ENCODE measurements around the gene MIDN.

Gene MIDN

DNA sequence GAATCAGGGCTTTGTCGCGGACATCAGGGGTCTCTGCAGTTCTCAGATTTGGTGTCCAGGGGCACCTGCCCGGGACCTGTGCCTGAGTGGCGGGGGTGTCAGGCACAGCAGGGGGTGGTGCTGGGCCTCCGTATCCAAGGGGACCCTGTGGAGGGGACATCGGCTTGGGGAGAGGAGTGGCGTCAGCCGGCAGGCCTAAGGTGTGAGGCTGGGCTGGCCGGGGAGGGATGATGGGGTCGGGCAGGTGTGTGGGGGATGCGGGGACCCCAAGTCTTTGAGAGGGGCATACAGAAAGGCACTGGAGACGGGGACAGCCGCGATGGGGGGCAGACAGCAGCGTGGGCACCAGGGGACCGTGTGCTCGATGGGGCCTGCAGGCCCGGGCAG, 39.8 kb downstream of the MIDN start:
- DNase-seq (ENCODE audit: extremely low read depth, low read depth) = no peak
- TF ChIP-seq, protein P1, sequence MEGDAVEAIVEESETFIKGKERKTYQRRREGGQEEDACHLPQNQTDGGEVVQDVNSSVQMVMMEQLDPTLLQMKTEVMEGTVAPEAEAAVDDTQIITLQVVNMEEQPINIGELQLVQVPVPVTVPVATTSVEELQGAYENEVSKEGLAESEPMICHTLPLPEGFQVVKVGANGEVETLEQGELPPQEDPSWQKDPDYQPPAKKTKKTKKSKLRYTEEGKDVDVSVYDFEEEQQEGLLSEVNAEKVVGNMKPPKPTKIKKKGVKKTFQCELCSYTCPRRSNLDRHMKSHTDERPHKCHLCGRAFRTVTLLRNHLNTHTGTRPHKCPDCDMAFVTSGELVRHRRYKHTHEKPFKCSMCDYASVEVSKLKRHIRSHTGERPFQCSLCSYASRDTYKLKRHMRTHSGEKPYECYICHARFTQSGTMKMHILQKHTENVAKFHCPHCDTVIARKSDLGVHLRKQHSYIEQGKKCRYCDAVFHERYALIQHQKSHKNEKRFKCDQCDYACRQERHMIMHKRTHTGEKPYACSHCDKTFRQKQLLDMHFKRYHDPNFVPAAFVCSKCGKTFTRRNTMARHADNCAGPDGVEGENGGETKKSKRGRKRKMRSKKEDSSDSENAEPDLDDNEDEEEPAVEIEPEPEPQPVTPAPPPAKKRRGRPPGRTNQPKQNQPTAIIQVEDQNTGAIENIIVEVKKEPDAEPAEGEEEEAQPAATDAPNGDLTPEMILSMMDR (IDR thresholded peaks at IDR 0.05; ENCODE audit: low read depth, low read length) = no peak

DNA sequence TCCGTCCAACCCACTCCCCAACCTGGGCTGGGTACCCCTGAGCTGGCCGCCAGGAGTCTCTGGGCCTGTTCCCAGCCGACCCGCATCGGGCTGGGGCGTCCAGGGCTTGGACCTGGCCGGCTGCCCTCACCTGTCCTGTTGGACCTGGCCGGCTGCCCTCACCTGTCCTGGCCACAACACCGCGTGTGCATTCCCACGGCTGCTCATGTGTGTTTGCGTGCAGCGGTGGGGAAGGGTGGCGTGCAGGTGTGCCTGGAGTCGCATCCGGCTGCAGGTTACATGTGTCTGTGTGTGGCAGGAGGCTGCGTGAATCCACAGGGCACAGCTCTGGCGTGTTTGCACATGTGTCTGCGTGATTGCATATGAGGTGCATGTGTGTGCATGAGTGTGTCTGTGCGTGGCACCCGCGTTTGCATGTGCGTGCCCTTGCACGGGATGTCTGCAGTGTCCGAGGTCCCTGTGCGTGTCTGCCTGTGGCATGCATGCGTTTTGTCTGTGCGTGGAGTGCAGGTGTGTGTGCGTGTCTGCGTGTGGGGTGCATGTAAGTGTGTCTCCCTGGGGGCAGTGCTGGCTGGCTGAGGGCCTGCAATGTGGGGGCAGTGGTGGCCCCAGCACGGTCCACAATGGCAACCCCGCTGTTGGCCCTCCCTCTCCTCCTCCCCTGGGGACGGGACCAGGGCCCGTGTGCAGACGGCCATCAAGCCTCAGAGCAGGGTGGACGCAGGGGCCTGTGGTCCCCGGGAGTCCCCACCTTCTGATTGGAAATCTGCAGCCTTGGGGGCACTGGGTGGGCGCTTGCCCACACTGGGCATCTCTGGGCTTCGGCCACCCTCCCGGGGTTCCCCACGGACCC, 40.7 kb downstream of the MIDN start:
- DNase-seq (ENCODE audit: extremely low read depth, low read depth) = no peak
- TF ChIP-seq, protein P1 (IDR thresholded peaks at IDR 0.05; ENCODE audit: low read depth, low read length) = no peak

DNA sequence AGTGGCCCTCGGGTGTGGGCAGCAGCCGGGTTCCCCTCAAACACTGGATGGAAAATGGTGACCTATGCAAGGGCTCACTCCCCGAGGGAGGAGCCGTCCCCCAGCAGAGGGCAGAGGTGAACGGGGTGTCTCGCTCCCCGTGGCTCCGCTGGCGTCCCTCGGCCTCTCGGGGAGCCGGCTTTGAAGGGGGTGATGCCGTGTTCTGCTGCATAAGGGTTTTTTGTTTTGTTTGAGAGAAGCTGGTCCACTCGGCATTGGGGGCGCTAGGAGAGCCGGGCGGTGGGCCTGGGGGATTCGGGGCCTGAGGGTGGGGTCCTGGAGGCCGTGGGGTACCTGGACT, 41.3 kb downstream of the MIDN start:
- no peak for DNase-seq (ENCODE audit: extremely low read depth, low read depth)
- TF ChIP-seq, protein P1 (IDR thresholded peaks at IDR 0.05; ENCODE audit: low read depth, low read length) = no peak

DNA sequence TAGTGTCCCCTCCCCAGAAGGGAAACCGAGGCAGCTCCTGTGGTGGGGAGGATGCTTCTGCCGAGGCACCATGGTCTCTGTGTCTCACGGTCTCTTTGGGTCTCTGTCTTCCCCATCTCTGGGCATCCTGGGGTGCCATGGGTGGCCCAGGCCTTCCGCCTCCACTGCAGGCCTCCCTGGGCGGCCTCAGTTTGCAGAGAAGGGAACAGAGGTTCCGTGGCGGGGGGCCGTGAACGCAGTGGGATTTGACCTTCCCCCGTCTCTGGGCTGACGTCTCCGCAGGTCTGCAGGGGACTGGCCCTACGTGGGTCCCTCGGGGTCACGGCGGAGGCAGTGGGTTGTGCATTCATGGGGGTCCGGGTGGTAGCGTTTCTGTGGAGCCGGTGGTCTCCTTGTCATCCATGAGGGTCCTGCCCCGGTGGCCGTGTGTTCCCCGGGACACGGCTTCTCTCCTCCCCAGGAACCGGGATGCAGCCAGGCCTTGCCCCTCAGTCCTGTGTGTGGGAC, 41.9 kb downstream of the MIDN start:
- TF ChIP-seq, protein P1 (IDR thresholded peaks at IDR 0.05; ENCODE audit: low read depth, low read length) = no peak
- DNase-seq (ENCODE audit: extremely low read depth, low read depth) = no peak

DNA sequence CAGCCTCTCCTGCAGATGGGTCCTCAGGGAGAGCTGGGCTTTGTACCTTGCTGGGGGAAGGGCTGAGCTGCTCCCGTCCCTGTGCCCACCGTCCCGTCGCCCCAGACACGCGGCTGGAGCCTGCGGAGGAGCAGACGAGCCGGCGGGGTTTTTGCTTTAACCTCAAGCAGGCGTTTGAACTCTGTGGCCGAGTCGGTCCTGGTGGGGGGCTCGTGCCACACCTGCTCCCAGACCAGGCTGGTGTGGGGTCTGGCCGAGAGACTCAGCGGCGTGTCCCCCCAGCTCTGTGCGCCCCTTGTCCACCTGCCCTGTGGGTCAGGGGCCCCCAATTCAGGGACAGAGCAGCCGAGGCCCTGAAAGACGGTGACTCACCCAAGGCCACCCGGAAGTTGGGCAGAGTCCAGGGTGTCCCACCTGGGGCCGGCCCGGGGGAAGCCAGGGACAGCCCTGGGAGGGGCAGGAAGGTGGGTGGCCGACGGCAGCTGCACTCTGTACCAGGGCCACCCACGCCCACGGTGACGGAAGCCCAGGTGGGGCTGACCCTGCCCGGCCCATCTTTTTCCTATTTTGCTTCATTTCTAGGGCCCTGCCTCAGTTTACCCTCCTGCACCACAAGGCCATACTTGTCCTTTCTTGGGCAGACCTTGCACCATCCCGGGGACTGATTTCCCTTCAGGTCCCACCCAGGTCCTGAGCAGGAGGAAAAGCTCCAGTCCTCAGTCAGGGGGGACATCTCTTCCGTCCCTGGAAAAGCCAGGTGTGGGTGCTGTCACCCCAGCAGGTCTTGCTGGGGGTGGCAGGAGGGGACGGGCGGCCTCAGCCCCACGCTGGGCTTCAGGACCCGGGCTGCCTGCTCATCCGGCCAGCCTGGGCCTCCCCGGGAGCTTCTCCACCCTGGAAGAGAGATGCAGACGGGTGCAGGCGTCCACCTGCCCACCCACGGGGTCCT, 42.6 kb downstream of the MIDN start:
- DNase-seq (ENCODE audit: extremely low read depth, low read depth) = no peak
- TF ChIP-seq, protein P1 (IDR thresholded peaks at IDR 0.05; ENCODE audit: low read depth, low read length) = no peak

DNA sequence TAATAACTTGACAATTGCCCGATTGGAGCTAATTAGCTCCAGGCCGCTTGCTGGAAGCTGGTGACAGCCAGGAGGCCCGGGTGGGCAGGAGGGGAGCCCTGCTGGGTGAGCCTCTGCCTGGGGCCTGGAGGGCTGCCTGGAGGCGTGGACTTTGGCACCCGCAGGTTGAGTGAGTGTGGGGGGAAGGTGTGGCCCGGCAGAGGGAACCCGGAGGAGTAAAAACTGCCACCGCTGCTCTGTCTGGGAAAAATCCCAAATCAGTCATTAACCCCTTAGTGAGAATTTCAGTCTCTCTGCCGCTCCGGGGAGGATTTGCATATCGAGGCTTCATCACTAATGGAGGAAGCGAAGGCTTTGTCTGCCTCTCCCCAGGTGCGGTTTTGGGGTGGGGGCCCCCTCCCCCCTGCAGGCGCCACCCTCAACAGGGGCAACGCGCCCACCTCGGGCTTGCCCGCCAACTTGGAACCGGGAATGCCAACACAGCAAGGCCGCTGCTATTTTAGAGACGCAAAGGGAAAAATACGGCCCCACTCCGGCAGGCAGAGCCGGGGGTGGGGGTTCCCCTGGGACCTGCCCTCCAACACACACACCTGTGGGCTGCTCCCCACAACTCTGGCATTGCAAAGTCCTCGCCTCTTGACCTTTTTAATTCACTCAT, 43.5 kb downstream of the MIDN start:
- TF ChIP-seq, protein P1 (IDR thresholded peaks at IDR 0.05; ENCODE audit: low read depth, low read length) = no peak
- no peak for DNase-seq (ENCODE audit: extremely low read depth, low read depth)

All from AG09319 (cell line).